GM12878 (cell line): ENCODE data around the gene EEF1A2. TPM values are rescaled to one million over a fixed set of nuclear protein-coding genes. Genes with fewer than 3 reads are reported as not detected.

Source experiments
- ATAC-seq: fragments of 200-7000 bp; cut with Tn5 transposase; 3 replicates; pipeline ENCODE4 v1.9.1; 2020; ENCODE audit warnings: mild to moderate bottlenecking, moderate library complexity
- BruUV-seq: library from RNA; stranded (reverse); fragments of 400-500 nt; replicated peaks from 2 replicates; lab custom pipeline; 2021; lab: Mats Ljungman, UMichigan
- CTCF ChIA-PET: fragments of 300-600 bp; sonication (Branson Sonifier 250); formaldehyde crosslinking; extraction: SDS; loops from one replicate; lab custom pipeline; 2021; ENCODE audit warnings: inconsistent platforms; lab: Yijun Ruan, JAX
- POLR2A ChIA-PET: fragments of 350-600 bp; formaldehyde crosslinking; extraction: SDS; loops from one replicate; lab custom pipeline; 2021; ENCODE audit warnings: inconsistent platforms; lab: Charles Lee
- RAD21 ChIA-PET: fragments of 300-600 bp; sonication (Branson Sonifier 250); formaldehyde crosslinking; loops from one replicate; lab custom pipeline; 2023; ENCODE audit warnings: antibody characterized with exemption; ENCODE audit not compliant: unreplicated experiment; lab: Charles Lee
- SMC1A ChIA-PET: fragments of 300-600 bp; sonication (Branson Sonifier 250); formaldehyde crosslinking; loops from one replicate; lab custom pipeline; 2023; ENCODE audit not compliant: unreplicated experiment, uncharacterized antibody; lab: Charles Lee
- DNase-seq: peaks from one replicate; pipeline ENCODE4 v3.0.0-alpha.2; 2011; ENCODE audit warnings: low read depth, low spot score
- FAIRE-seq: peaks from 3 replicates; lab custom pipeline; 2011; peaks lifted over from hg19 to GRCh38; lab: Jason Lieb, UNC
- H2AFZ ChIP-seq: 2 replicates; pipeline ENCODE4 v1.6.0; 2011; ENCODE audit warnings: low read depth, low read length, control low read depth; ENCODE audit not compliant: control insufficient read depth
- H3K27ac ChIP-seq: 2 replicates; pipeline ENCODE4 v1.5.1; 2011; ENCODE audit warnings: control low read depth; ENCODE audit not compliant: control insufficient read depth, insufficient read depth
- H3K27me3 ChIP-seq, 2 experiments: replicated peaks in 1 of 2; 2 replicates each; pipeline versions ENCODE4 v1.6.0 to v1.6.1; 2011; ENCODE audit warnings: low read length in 1 of 2; ENCODE audit not compliant: control insufficient read depth in 2 of 2, insufficient read depth in 2 of 2
- H3K36me3 ChIP-seq, 2 experiments: 2 replicates each; pipeline ENCODE4 v1.5.1; 2011; ENCODE audit warnings: low read length in 1 of 2; ENCODE audit not compliant: control insufficient read depth in 2 of 2, insufficient read depth in 2 of 2
- H3K4me1 ChIP-seq: 2 replicates; pipeline ENCODE4 v1.6.1; 2011; ENCODE audit warnings: mild to moderate bottlenecking, low read length, moderate library complexity, mixed read lengths; ENCODE audit not compliant: control insufficient read depth, insufficient read depth
- H3K4me2 ChIP-seq: 2 replicates; pipeline ENCODE4 v1.6.0; 2011; ENCODE audit warnings: control low read depth; ENCODE audit not compliant: control insufficient read depth, insufficient read depth
- H3K4me3 ChIP-seq: fragments of 200-600 bp; sonication (generic); 2 replicates; pipeline ENCODE4 v1.5.1; 2016
- H3K79me2 ChIP-seq: 2 replicates; pipeline ENCODE4 v1.6.0; 2011; ENCODE audit warnings: low read length; ENCODE audit not compliant: control insufficient read depth, insufficient read depth
- H3K9ac ChIP-seq: 2 replicates; pipeline ENCODE4 v1.8.0; 2011; ENCODE audit warnings: low read length, control low read depth, mixed read lengths; ENCODE audit not compliant: control insufficient read depth, insufficient read depth
- H3K9me3 ChIP-seq: replicated peaks from 3 replicates; pipeline ENCODE4 v1.5.1; 2011; ENCODE audit warnings: mild to moderate bottlenecking, low read length; ENCODE audit not compliant: control insufficient read depth, insufficient read depth
- H4K20me1 ChIP-seq: 2 replicates; pipeline ENCODE4 v1.6.0; 2011; ENCODE audit not compliant: control insufficient read depth, insufficient read depth
- BHLHE40 ChIP-seq, 2 experiments: fragments of 450-650 bp in 1 of 2; IDR thresholded peaks; 2 replicates each; pipeline ENCODE4 v1.6.1; 2011 to 2017; ENCODE audit warnings: low read depth in 2 of 2, borderline replicate concordance in 1 of 2, improper control_type of control experiment in 1 of 2, low read length in 1 of 2, mild to moderate bottlenecking in 1 of 2
- CHD4 ChIP-seq: fragments of 200-600 bp; sonication (generic); IDR thresholded peaks from 2 replicates; pipeline ENCODE4 v1.6.1; 2016; ENCODE audit warnings: mild to moderate bottlenecking
- IKZF1 ChIP-seq: fragments of 450-650 bp; conservative IDR thresholded peaks from 2 replicates; pipeline ENCODE4 v1.6.1; 2017; ENCODE audit warnings: antibody characterized with exemption, mild to moderate bottlenecking
- MTA3 ChIP-seq: IDR thresholded peaks from 2 replicates; pipeline ENCODE4 v1.6.1; 2012; ENCODE audit warnings: low read length, inconsistent platforms, borderline replicate concordance
- MYB ChIP-seq: fragments of 150-350 bp; IDR thresholded peaks from 2 replicates; pipeline ENCODE4 v1.6.1; 2014; ENCODE audit warnings: mild to moderate bottlenecking, low read depth, low read length, borderline replicate concordance
- PBX3 ChIP-seq: IDR thresholded peaks from 2 replicates; pipeline ENCODE4 v1.6.1; 2011; ENCODE audit warnings: mild to moderate bottlenecking, low read depth, low read length, moderate library complexity; ENCODE audit not compliant: insufficient replicate concordance
- RELB ChIP-seq: fragments of 450-650 bp; IDR thresholded peaks from 2 replicates; pipeline ENCODE4 v1.6.1; 2017; ENCODE audit warnings: low read depth, mild to moderate bottlenecking, moderate library complexity
- SKIL ChIP-seq: fragments of 450-650 bp; IDR thresholded peaks from 2 replicates; pipeline ENCODE4 v1.6.1; 2017; ENCODE audit warnings: mild to moderate bottlenecking, low read depth, inconsistent platforms; ENCODE audit not compliant: poor library complexity, severe bottlenecking
- SMAD1 ChIP-seq: fragments of 450-650 bp; IDR thresholded peaks from 2 replicates; pipeline ENCODE4 v1.6.1; 2018; ENCODE audit warnings: mild to moderate bottlenecking, low read depth; ENCODE audit not compliant: partially characterized antibody
- STAT3 ChIP-seq: IDR thresholded peaks from 2 replicates; pipeline ENCODE4 v1.6.1; 2011; ENCODE audit warnings: low read depth, low read length, improper control_type of control experiment
- USF1 ChIP-seq: IDR thresholded peaks from 2 replicates; pipeline ENCODE4 v1.6.1; 2011; ENCODE audit warnings: borderline replicate concordance, low read depth, mild to moderate bottlenecking, moderate library complexity, mixed read lengths, low read length; ENCODE audit not compliant: insufficient read depth; ENCODE audit errors: extremely low read length
- YY1 ChIP-seq: IDR thresholded peaks from 2 replicates; pipeline ENCODE4 v1.6.1; 2011; ENCODE audit warnings: low read depth, mild to moderate bottlenecking, low read length
- ZNF207 ChIP-seq: fragments of 450-650 bp; IDR thresholded peaks from 2 replicates; pipeline ENCODE4 v1.6.1; 2014; ENCODE audit warnings: antibody characterized with exemption, mild to moderate bottlenecking, borderline replicate concordance
- WGBS: methylation state at CpG from one replicate; pipeline ENCODE4 v1.1.6; 2016; ENCODE audit warnings: low lambda C conversion rate; ENCODE audit not compliant: insufficient replicate concordance, insufficient coverage; ENCODE audit errors: missing lambda C conversion rate; 5-methylcytosine and 5-hydroxymethylcytosine counted together
- in situ Hi-C: fragments of 300-500 bp; cut with MboI; formaldehyde crosslinking; loops from 9 replicates; pipeline ENCODE4 v1.14.3; 2018; ENCODE audit warnings: mixed read lengths
- intact Hi-C: fragments of 100-400 bp; cut with micrococcal nuclease; formaldehyde crosslinking; loops from one replicate; pipeline ENCODE4 v1.14.2; 2022; ENCODE audit not compliant: unreplicated experiment
- polyA plus RNA-seq, 11 experiments: library from polyadenylated mRNA; depleted of rRNA in 4 of 11; unstranded in 6 of 11; stranded (reverse) in 5 of 11; fragments of >200 nt; fragmentation: Nextera tagmentation in 4 of 11; fragmentation: Illumina TruSeq in 1 of 11; extraction: Ambion mirVana in 4 of 11; extraction: Trizol in 1 of 11; gene quantifications; 1 replicate in 1 of 11; 2 replicates in 10 of 11; pipeline versions ENCODE4 v1.2.1 to v1.2.3, GENCODE V29; 2011 to 2016; ENCODE audit warnings: inconsistent platforms in 2 of 11, missing spikeins in 2 of 11, low read depth in 1 of 11
- total RNA-seq, 4 experiments: library from RNA; depleted of rRNA in 3 of 4; stranded (reverse); fragments of >200 nt in 3 of 4; fragmentation: Illumina TruSeq in 1 of 4; extraction: Trizol in 1 of 4; gene quantifications; 2 replicates each; pipeline versions ENCODE4 v1.2.1 to v1.2.3, GENCODE V29; 2013 to 2021

Gene EEF1A2
- total and polyA plus RNA-seq, 10 of the 15 experiments (the other 5 are each of a cell fraction or from before 2014, with no cell fraction given): 0.56 TPM; not detected in 9

GRCh38 chr20:63439866-63440265 lies 59.0 kb downstream of the EEF1A2 start (continued):
- TF ChIP-seq SKIL: no peak
- TF ChIP-seq PBX3: no peak
- TF ChIP-seq MYB: no peak
- TF ChIP-seq SMAD1: no peak
- no peak for TF ChIP-seq BHLHE40 (IDR thresholded peaks at IDR 0.05; ENCODE audit: borderline replicate concordance in 1 of 2, low read depth in 2 of 2, low read length in 1 of 2)
- no peak for TF ChIP-seq MTA3
- TF ChIP-seq CHD4: no peak

- H3K4me1 ChIP-seq: peaks cover 16% of the 10 kb centered on the region
- H2AFZ ChIP-seq: no peak overlapping the region
- intact Hi-C loops (no loop called here), in situ Hi-C loops (no loop called here)
- ATAC-seq (no peak), DNase-seq (no peak), FAIRE-seq (no peak)
- no peak overlapping the region for H3K4me3 ChIP-seq
- no peaks in the 10 kb centered on the region; the same call in 2 of the 3 replicates for H3K9me3 ChIP-seq
- H3K9ac ChIP-seq: no peak overlapping the region
- no peaks in the 10 kb centered on the region; a peak in 1 of 4 replicates for H3K27me3 ChIP-seq
- CTCF ChIA-PET: no interaction called here
- H3K4me2 ChIP-seq: no peak overlapping the region
- H3K79me2 ChIP-seq: no peaks in the 10 kb centered on the region
- no peak overlapping the region for H3K27ac ChIP-seq
- POLR2A ChIA-PET: no interaction called here
- H3K36me3 ChIP-seq: no peaks in the 10 kb centered on the region
- H4K20me1 ChIP-seq: no peaks in the 10 kb centered on the region
- no TSS peak for BruUV-seq
- 28% methylated on average over 12 of the region's 12 CpGs for WGBS
- SMC1A ChIA-PET: no interaction called here
- RAD21 ChIA-PET: no interaction called here
- no peak for TF ChIP-seq USF1
- TF ChIP-seq RELB: no peak
- TF ChIP-seq YY1: no peak
- TF ChIP-seq STAT3: no peak
- no peak for TF ChIP-seq IKZF1
- no peak for TF ChIP-seq MTA3
- no peak for TF ChIP-seq ZNF207
Measured at GRCh38 chr20:63438121-63438520, 60.8 kb downstream of the EEF1A2 start.
